Activated naive CD8-positive, alpha-beta T cell treated with anti-CD3 and anti-CD28 coated beads for 36 hours (primary cell): ENCODE data around the gene LYPD6B. TPM values are rescaled to one million over a fixed set of nuclear protein-coding genes. Genes with fewer than 3 reads are reported as not detected.

Experiments
- DNase-seq: peaks from one replicate; pipeline ENCODE4 v3.0.0; 2021
- H3K27ac Mint-ChIP-seq: one replicate; pipeline ENCODE4 v1.8.0; 2022; ENCODE audit warnings: mild to moderate bottlenecking, moderate library complexity, mixed read lengths
- H3K27me3 Mint-ChIP-seq: one replicate; pipeline ENCODE4 v1.8.0; 2022; ENCODE audit warnings: mild to moderate bottlenecking, mixed read lengths
- H3K36me3 Mint-ChIP-seq: one replicate; pipeline ENCODE4 v1.8.0; 2021; ENCODE audit warnings: mild to moderate bottlenecking, mixed read lengths
- H3K4me1 Mint-ChIP-seq: one replicate; pipeline ENCODE4 v1.8.0; 2021; ENCODE audit warnings: mixed read lengths
- H3K4me3 Mint-ChIP-seq: one replicate; pipeline ENCODE4 v1.8.0; 2022; ENCODE audit warnings: mild to moderate bottlenecking, moderate library complexity, mixed read lengths
- H3K9me3 Mint-ChIP-seq: one replicate; pipeline ENCODE4 v1.8.0; 2022; ENCODE audit warnings: mixed read lengths
- total RNA-seq, 2 experiments: library from RNA; stranded (reverse); gene quantifications; one replicate each; pipeline ENCODE4 v1.2.3, GENCODE V29; 2021

Gene LYPD6B
- total RNA-seq, 2 experiments from 2014 or later: not detected

DNA sequence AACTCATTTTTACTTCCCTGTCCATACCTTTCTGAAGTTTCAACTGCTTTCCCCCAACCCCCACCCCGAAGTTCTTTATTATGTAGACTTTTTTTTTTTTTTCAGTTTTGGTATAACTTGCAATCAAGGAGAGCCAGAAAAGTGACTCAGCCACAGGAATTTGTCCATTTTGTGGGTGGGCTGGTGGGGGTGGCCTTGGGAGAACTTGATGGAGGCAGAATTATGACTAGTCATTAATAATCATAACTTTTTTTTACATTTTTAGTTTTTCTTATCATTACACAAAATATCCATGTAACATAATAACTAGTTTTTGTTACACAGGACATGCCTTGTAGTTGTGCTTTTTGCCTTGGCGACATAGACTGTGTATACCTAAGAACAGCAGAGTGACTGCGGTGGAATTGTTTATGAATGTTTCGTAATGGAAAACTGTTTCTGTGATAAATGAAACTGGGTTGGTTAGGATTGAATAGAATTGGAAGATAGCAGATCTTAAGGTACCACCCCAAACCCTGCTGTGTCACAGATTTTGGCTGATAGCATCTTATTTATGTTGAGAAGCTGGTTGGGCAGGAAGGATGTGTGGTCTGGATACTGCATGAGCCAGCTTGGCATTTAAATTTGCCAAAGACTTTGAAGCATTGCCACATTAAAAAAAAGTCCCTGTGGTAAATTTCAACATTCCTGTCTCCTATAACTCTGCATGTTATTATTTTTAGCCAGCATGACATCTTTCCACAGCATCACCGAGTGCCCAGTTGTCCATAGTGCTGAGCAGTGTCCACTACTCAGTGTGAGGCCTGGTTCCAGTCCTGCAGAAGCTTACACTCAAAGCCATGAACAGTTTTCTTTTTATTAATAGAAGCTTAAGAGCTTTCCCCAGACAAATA lies 30.7 kb downstream of the LYPD6B start:
- peaks cover 11% of the 10 kb centered on the region for H3K4me1 Mint-ChIP-seq
- DNase-seq: no peak
- H3K27me3 Mint-ChIP-seq: peaks cover 49% of the 10 kb centered on the region
- no peak overlapping the region for H3K4me3 Mint-ChIP-seq
- no peaks in the 10 kb centered on the region for H3K36me3 Mint-ChIP-seq
- H3K9me3 Mint-ChIP-seq: peaks cover 2% of the 10 kb centered on the region
- no peak overlapping the region for H3K27ac Mint-ChIP-seq

DNA sequence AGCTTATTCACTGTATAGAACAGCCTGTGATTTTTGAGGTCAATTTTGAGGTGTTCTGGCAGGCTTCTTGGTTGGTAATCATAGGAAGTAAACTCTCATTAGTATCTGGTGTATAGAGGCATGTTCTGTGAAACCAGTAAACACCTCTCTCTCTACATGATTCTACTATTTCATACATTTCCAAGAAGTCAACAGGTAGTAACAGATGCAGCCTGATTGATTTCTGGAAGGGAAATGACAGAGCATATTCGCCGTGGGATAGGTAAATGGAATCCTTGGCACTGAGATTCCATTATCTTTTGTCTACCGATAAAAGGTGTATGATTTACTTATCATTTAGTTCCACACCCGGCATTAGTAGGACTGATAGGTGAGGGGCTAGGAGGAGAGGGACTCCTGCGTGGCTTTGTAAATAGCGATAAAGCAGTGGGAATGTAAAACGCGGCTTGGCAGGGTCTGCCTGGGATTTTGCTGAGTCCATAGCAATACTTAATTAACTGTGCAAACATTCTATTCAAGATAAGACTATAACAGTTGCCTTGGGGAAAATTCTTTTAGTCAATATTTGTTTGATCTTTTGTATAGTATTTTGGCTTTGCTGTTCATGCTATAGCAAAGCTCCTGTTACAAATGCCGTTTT lies 32.3 kb downstream of the LYPD6B start:
- DNase-seq: no peak
- H3K27ac Mint-ChIP-seq: no peak overlapping the region
- H3K36me3 Mint-ChIP-seq: no peaks in the 10 kb centered on the region
- H3K9me3 Mint-ChIP-seq: peaks cover 2% of the 10 kb centered on the region
- peaks cover 55% of the 10 kb centered on the region for H3K27me3 Mint-ChIP-seq
- no peak overlapping the region for H3K4me3 Mint-ChIP-seq
- H3K4me1 Mint-ChIP-seq: peaks cover 11% of the 10 kb centered on the region

DNA sequence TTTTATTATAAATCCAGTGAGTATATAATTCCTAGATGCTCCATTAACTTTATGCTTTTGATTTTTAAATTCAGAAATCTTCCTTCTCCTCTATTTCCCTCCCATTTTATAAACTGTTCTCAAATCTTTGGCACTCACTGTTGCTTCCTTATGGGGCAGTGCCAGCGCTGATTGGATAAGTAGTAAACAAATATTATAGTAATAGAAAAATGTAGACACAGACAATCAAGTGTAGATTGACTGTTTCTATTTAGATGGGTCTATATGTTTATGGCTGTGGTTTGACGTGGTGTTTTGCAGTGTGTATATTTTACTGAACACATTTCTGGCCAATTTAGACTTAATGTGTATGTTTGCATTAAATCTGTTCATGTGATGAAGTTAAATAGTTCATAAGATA lies 36.6 kb downstream of the LYPD6B start:
- peaks cover 42% of the 10 kb centered on the region for H3K27me3 Mint-ChIP-seq
- H3K27ac Mint-ChIP-seq: no peak overlapping the region
- H3K9me3 Mint-ChIP-seq: no peaks in the 10 kb centered on the region
- no peaks in the 10 kb centered on the region for H3K36me3 Mint-ChIP-seq
- H3K4me1 Mint-ChIP-seq: peaks cover under 1% of the 10 kb centered on the region
- no peak for DNase-seq
- no peak overlapping the region for H3K4me3 Mint-ChIP-seq

DNA sequence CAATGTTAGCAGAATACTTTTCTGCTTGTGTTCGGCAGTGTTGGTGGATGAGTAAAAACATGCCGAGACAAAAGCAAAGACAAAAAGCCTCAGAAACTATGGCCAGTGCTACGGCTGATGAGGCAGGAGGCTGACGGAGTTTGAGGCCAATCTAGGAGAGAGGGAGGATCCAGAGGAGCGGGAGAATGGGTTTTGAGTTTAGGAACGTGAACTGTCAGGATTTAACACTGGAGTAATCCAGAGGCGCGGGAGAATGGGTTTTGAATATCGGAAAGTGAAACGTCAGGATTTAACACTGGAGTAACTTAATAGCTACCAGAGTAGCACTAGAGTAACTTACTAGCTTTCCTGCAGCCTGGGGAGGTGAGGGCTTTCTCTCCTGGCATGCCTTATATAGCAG lies 37.4 kb downstream of the LYPD6B start:
- H3K4me1 Mint-ChIP-seq: no peaks in the 10 kb centered on the region
- no peak overlapping the region for H3K27ac Mint-ChIP-seq
- no peaks in the 10 kb centered on the region for H3K36me3 Mint-ChIP-seq
- H3K9me3 Mint-ChIP-seq: no peaks in the 10 kb centered on the region
- no peak for DNase-seq
- no peak overlapping the region for H3K4me3 Mint-ChIP-seq
- peaks cover 43% of the 10 kb centered on the region for H3K27me3 Mint-ChIP-seq

DNA sequence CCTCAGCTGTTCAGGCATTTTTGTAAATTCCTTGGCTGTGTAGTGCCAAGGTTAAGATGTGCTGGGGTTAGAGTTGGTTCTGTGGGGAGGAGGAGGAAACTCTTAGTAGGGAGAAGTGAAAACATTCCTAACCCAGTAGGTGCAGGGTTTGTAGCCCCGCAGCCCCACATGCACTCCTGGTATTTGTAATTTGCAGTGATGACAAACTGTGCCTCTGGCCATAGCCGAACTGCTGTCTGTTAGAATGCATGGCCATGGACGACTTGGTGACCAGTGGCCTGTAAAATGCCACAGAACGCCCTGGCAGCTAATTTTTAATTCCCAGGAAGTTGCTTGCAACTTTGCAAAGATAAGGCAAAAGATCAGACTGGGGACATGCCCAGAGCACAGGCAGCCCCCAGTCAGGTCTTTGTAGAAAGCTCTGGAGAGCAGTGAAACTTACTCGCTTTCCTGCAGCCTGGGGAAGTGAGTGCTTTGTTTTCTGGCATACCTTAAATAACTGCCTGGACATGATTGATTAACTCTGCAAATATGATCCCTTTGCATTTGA lies 38.4 kb downstream of the LYPD6B start:
- H3K9me3 Mint-ChIP-seq: no peaks in the 10 kb centered on the region
- H3K27ac Mint-ChIP-seq: no peak overlapping the region
- no peaks in the 10 kb centered on the region for H3K36me3 Mint-ChIP-seq
- H3K27me3 Mint-ChIP-seq: peaks cover 36% of the 10 kb centered on the region
- H3K4me1 Mint-ChIP-seq: no peaks in the 10 kb centered on the region
- no peak for DNase-seq
- H3K4me3 Mint-ChIP-seq: no peak overlapping the region

DNA sequence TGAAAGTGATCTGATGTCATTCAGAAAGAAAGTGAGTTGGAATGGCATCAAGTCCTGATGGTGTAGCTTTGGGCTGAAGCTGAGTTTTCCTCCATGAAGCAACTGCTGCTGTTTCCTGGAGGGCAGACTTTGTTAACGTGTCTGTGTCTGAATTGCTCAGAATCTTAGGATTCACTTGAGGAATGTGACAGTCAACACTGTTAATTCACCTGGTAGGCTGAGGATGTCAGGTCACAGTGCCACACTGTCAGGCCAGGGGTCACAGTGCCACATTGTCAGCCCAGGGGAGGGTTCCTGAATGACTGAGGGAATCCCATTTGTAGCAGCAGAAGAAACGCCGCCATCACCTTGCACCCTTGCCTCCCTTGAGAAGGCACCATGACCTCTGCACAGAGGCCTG lies 39.4 kb downstream of the LYPD6B start:
- no peaks in the 10 kb centered on the region for H3K9me3 Mint-ChIP-seq
- H3K4me1 Mint-ChIP-seq: no peaks in the 10 kb centered on the region
- peaks cover 29% of the 10 kb centered on the region for H3K27me3 Mint-ChIP-seq
- H3K36me3 Mint-ChIP-seq: no peaks in the 10 kb centered on the region
- H3K4me3 Mint-ChIP-seq: no peak overlapping the region
- no peak overlapping the region for H3K27ac Mint-ChIP-seq
- DNase-seq: no peak

- Mint-ChIP-seq H3K27ac (no peak overlapping the region), H3K4me1 (no peaks in the 10 kb centered on the region), H3K9me3 (no peaks in the 10 kb centered on the region), H3K4me3 (no peak overlapping the region), H3K27me3 (peaks cover 16% of the 10 kb centered on the region), H3K36me3 (no peaks in the 10 kb centered on the region)
- no peak for DNase-seq
Observed at GRCh38 chr2:149080099-149080498, 41.6 kb downstream of the LYPD6B start.

- Mint-ChIP-seq H3K4me1 (no peaks in the 10 kb centered on the region), H3K27ac (no peak overlapping the region), H3K36me3 (no peaks in the 10 kb centered on the region), H3K27me3 (peaks cover 13% of the 10 kb centered on the region), H3K9me3 (no peaks in the 10 kb centered on the region), H3K4me3 (no peak overlapping the region)
- DNase-seq: no peak
Observed at GRCh38 chr2:149080971-149081370, 42.5 kb downstream of the LYPD6B start.

DNA sequence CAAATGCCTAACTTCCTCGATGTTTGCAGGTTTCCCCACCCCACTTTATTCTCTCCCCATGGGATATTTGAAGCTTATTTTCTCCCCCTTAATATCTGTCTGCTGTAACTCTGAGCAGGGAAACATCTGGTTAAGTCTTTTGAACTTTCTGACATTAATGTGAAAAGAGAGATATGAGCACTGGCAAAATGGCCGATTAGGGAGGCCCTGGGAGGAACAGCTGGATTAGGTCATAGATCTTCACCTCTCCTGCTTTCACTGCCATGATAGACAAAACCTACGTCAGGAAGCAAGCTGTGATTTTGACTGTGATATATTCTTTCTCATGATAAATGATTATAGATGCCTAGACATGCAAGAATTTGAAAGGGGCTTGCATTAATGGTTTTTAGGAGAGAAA lies 43.6 kb downstream of the LYPD6B start:
- Mint-ChIP-seq H3K9me3 (no peaks in the 10 kb centered on the region), H3K27ac (no peak overlapping the region), H3K27me3 (peaks cover 10% of the 10 kb centered on the region), H3K4me3 (no peak overlapping the region), H3K4me1 (no peaks in the 10 kb centered on the region), H3K36me3 (no peaks in the 10 kb centered on the region)
- no peak for DNase-seq

- Mint-ChIP-seq H3K27ac (no peak overlapping the region), H3K36me3 (no peaks in the 10 kb centered on the region), H3K27me3 (peaks cover 10% of the 10 kb centered on the region), H3K9me3 (no peaks in the 10 kb centered on the region), H3K4me1 (no peaks in the 10 kb centered on the region), H3K4me3 (no peak overlapping the region)
- DNase-seq: no peak
Observed at GRCh38 chr2:149082735-149083134, 44.2 kb downstream of the LYPD6B start.

DNA sequence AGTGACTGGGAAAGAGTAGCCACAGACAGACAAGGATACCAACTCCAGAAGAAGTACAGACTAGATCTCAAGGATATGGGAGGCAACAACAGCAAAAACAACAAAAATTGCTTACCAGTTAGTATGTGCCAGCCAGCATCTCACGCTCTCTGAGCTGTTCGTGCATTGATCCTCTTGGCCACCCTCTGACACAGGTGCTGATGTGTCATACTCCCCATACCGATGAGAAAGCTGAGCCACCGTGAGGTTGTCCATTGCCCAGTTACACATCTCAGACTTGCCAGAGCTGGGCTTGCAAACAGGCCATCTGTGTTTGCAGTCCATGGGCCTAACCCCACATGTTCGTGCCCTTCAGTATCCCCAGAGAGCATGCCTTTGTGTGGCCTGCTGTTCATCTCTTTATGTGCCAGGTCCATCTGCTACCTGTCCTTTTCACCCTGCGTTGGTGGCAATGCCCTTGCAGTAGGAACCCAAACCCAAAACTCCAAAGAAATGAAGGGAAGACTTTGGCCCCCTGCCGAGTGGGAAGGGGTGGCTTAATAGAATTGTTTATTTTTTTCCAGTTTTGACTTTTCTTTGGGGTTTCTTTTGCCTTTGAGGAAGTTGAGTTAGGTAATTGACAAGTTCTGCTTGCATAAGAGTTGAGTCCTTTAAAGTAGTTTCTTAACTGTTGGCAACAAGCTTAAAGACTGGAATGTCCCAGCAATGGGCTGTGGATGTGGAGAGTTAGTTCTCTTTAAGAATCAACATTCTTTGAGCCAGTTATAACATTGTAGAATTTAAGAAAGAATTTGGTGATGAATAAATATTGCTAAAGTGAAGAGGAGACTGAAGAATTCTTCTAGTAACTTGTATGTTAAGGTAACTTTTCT lies 46.7 kb downstream of the LYPD6B start:
- no peaks in the 10 kb centered on the region for H3K36me3 Mint-ChIP-seq
- H3K27ac Mint-ChIP-seq: no peak overlapping the region
- H3K9me3 Mint-ChIP-seq: no peaks in the 10 kb centered on the region
- no peak for DNase-seq
- no peak overlapping the region for H3K4me3 Mint-ChIP-seq
- H3K27me3 Mint-ChIP-seq: peaks cover 17% of the 10 kb centered on the region
- peaks cover 4% of the 10 kb centered on the region for H3K4me1 Mint-ChIP-seq

- DNase-seq: no peak
- Mint-ChIP-seq H3K9me3 (no peaks in the 10 kb centered on the region), H3K4me1 (peaks cover 4% of the 10 kb centered on the region), H3K27ac (no peak overlapping the region), H3K4me3 (no peak overlapping the region), H3K36me3 (no peaks in the 10 kb centered on the region), H3K27me3 (peaks cover 17% of the 10 kb centered on the region)
Observed at GRCh38 chr2:149087751-149088150, 49.3 kb downstream of the LYPD6B start.

GRCh38 chr2:149089068-149089467 lies 50.6 kb downstream of the LYPD6B start:
- Mint-ChIP-seq H3K4me3 (no peak overlapping the region), H3K36me3 (no peaks in the 10 kb centered on the region), H3K4me1 (peaks cover 4% of the 10 kb centered on the region), H3K9me3 (no peaks in the 10 kb centered on the region), H3K27ac (no peak overlapping the region), H3K27me3 (peaks cover 21% of the 10 kb centered on the region)
- no peak for DNase-seq

GRCh38 chr2:149090706-149091105 lies 52.2 kb downstream of the LYPD6B start:
- Mint-ChIP-seq H3K4me1 (peaks cover 4% of the 10 kb centered on the region), H3K4me3 (no peak overlapping the region), H3K36me3 (no peaks in the 10 kb centered on the region), H3K27ac (no peak overlapping the region), H3K27me3 (peaks cover 25% of the 10 kb centered on the region), H3K9me3 (no peaks in the 10 kb centered on the region)
- DNase-seq: no peak

- H3K9me3 Mint-ChIP-seq: no peaks in the 10 kb centered on the region
- DNase-seq: no peak
- H3K4me3 Mint-ChIP-seq: no peak overlapping the region
- H3K36me3 Mint-ChIP-seq: no peaks in the 10 kb centered on the region
- H3K27me3 Mint-ChIP-seq: peaks cover 21% of the 10 kb centered on the region
- no peak overlapping the region for H3K27ac Mint-ChIP-seq
- peaks cover 4% of the 10 kb centered on the region for H3K4me1 Mint-ChIP-seq
Observed at GRCh38 chr2:149093579-149093978, 55.1 kb downstream of the LYPD6B start.
